Hippocampal formation (tissue), 2 donors: ENCODE data around the gene FIG4.
A peak's percentile ranks its signal among the peaks of the same experiment; 100 is the strongest.
"Not testable (repeated sequence)": the region's sequence is repeated elsewhere in the genome, so short reads cannot be mapped to it uniquely, and the experiment has no call there.

Experiments used
- DNase-seq, 2 donors: peaks; one replicate each; lab custom pipeline; 2025; lab: John Stamatoyannopoulos, UW

The FIG4 gene

GRCh38 chr6:109702791-109703190, 11.7 kb downstream of the FIG4 start:
- no peak for DNase-seq

GRCh38 chr6:109705258-109705657, 14.2 kb downstream of the FIG4 start:
- peak; percentile 70 to 94 for DNase-seq

DNA sequence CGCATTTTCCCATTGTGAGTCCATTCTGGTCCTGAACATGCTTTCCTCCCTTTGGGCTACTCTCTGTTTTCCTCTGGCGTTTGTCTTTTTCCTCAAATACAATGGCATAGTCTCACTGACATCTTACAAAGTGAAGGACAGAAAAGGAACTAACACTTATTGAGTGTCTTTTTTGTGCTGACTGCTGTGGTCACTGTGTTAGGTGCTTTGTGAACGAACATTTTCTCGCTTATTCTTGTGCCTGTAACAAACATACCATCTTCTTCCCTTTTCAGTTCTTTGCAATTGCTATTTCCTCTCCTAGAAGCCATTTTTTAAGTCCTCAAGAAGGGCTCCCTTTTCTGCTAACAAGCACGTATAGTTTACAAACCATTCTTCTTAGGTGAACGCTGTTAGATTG, 15.4 kb downstream of the FIG4 start:
- DNase-seq, result no peak

GRCh38 chr6:109708099-109708498, 17.0 kb downstream of the FIG4 start:
- not testable (repeated sequence) for DNase-seq

DNA sequence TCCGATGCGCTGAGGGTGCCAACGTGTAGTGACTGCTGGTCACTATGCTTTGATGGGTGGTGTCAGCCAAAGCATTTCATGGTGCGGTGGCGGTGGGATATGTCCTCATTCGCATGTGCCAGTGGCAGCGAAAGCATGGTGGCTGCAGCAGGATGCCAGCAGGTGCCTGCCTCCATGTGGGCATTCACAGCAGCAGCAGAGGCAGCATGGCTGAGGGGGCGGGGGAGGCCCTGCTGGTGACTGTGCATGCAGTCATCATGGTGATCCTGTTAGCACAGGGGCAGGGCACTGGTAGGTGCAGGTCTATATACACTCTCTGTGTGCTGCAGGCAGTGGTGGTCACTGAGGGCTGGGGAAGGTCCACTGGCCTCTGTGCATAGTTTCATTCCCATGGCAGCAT, 22.0 kb downstream of the FIG4 start:
- DNase-seq, result no peak

DNA sequence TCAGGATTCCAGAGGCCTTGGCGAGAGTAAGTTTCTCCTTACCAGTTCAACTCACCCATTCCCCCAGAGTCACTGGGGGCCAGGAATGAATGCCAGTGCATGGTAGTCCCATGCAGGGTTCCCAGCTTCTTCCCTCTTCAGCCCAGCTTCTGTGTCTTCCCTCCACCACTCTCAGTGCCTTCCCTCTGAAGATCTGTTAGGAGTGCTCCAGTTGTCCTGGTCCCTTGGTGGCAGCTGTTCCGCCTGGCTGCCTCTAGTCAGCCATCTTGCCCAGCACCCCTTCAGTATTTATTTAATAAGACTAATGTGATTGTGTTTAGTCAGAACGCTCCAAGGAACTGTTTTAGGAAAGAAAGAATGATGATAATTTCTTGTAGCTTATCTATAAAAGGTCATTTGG, 23.1 kb downstream of the FIG4 start:
- DNase-seq, result no peak

GRCh38 chr6:109714611-109715010, 23.5 kb downstream of the FIG4 start:
- no peak for DNase-seq

DNA sequence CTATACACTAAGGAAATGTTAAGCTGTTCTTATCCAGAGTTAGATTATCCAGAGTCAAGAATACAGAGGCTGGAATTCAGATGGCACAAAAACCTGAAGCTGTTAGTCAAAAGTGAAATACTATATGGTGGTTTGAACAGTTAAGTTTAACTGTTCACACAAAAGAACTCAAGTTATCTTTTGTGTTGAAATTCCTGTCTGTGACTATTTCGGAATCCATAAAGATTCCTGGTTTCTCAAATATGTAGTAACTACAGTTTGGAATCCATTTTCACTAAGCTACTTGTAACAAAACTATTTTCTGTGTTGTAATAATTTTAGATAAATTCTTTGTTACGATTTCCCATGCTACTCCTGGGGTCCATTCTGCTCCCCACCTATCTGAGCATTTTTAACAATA, 24.5 kb downstream of the FIG4 start:
- no peak for DNase-seq

DNA sequence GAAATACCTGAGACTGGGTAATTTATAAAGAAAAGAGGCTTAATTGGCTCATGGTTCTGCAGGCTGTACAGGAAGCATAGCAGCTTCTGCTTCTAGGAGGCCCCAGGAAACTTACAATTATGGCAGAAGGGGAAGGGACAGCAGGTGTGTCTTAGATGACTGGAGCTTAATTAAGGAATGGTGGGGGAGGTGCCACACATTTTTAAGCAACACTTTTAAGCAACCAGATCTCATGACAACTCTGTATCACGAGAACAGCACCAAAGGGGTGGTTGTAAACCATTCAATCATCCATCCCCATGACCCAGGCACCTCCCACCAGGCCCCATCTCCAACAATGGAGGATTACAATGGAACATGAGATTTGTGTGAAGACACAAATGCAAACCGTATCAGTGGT, 26.9 kb downstream of the FIG4 start:
- DNase-seq, result no peak

DNA sequence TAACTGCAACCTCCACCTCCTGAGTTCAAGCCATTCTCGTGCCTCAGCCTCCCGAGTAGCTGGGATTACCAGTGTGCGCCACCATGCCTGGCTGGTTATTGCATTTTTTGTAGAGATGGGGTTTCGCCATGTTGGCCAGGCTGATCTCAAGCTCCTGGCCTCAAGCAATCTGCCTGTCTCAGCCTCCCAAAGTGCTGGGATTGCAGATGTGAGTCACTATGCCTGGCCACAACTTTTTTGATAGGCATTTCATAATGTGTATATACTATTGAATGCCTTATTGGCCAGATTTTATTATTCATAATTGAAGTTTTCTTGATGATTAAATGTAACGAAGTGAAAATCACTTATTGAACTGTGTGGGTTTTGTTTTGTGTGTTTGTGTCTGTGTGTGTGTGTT, 27.9 kb downstream of the FIG4 start:
- no peak for DNase-seq

DNA sequence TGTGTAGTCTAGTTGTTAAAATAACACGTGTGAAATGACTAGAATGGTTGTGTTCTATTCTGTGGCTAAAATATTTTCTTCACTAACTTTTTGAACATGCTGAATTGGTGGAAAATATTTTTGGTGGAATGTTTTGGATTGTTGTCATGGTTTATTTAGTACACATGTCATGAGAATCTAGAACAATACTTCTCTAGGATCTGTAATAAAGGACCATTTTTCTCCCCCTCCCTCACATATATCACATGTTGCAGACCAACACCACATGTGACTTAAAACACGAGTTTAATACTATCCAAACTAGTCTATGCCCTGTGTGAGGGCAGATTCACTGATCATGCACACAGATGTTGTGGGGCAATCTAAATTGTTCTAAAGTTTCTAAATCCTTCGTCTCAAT, 29.2 kb downstream of the FIG4 start:
- DNase-seq, result no peak

- no peak for DNase-seq
These were observed 30.9 kb downstream of the FIG4 start for GRCh38 chr6:109722011-109722410.

- no peak for DNase-seq
These were observed 31.6 kb downstream of the FIG4 start for GRCh38 chr6:109722564-109723254.

DNA sequence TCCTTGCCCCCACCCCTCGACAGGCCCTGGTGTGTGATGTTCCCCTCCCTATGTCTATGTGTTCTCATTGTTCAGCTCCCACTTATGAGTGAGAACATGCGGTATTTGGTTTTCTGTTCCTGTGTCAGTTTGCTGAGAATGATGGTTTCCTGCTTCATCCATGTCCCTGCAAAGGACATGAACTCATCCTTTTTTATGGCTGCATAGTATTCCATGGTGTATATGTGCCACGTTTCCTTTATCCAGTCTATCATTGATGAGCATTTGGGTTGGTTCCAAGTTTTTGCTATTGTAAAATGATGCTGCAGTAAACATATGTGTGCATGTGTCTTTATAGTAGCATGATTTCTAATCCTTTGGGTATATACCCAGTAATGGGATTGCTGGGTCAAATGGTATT, 34.2 kb downstream of the FIG4 start:
- not testable (repeated sequence) for DNase-seq

DNA sequence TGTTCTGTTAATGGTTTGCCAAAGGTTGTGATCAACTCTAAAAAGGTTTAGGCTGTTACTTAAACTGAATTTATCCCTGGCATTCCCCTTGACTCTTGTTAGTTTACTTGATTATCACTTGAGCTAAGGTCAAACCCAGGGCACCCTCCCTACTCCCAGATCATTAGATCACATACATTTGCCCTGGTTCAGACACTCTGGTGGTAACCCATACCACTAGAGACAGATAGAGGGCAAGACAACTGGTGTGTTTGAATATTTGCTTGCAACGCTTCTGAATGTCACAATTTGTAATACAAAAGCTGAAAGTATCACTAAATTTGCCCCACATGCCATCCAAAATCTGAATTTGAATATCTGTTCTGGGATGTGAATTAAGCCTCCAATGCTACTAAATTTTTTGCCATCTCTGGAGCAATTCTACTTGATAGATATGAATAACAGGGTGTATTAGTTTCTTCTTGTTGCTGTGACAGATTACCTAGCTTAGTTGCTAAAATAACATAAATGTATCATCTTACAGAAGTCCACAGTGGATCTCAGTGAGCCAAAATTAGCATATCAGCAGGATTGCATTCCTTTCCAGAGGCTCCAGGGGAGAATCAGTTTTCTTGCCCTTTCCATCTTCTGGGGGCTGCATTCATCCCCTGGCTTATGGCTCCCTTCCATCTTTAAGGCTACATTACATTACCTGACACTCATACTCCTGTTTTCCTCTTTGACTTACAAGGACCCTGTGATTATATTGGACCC, 45.4 kb downstream of the FIG4 start:
- DNase-seq, result no peak

DNA sequence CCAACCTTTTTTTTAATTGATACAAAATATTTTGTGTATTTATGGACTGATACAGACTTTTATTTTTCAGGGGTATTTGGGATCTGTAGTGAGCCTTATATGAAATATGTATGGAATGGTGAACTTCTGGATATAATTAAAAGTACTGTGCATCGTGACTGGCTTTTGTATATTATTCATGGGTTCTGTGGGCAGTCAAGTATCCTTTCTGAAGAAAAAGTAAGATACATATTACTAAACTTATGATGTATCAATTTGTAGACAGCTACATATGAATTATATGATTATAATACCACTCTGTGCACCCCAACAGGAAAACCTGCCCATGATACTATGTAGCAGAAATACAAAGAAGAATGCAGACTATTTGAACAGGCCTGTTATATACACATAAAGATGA, 47.2 kb downstream of the FIG4 start:
- no peak for DNase-seq

- no peak for DNase-seq
These were observed 47.6 kb downstream of the FIG4 start for GRCh38 chr6:109738667-109739066.

DNA sequence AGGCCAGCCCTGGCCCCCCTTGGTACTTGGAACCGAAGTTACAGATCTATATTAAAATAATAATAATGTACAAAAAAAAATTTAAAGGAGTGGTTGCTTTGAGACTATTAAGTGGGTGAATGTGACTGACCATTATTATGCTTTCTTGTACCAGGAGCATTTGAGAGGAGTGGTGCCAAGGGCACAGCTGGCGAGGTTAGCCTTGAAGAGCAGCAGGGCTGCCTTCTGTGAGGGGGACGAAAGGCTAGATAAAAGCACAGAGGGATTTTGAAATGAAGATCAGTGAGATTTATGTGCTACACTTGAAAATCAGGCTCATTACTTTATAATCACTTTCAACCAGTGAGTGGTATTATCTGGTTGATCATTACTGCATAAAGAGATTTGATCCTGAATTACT, 48.6 kb downstream of the FIG4 start:
- DNase-seq, result no peak

GRCh38 chr6:109740787-109741186, 49.7 kb downstream of the FIG4 start:
- no peak for DNase-seq

- DNase-seq, result no peak
These were observed 52.6 kb downstream of the FIG4 start for GRCh38 chr6:109743739-109744138.

GRCh38 chr6:109744779-109745178, 53.7 kb downstream of the FIG4 start:
- DNase-seq, result not testable (repeated sequence)

DNA sequence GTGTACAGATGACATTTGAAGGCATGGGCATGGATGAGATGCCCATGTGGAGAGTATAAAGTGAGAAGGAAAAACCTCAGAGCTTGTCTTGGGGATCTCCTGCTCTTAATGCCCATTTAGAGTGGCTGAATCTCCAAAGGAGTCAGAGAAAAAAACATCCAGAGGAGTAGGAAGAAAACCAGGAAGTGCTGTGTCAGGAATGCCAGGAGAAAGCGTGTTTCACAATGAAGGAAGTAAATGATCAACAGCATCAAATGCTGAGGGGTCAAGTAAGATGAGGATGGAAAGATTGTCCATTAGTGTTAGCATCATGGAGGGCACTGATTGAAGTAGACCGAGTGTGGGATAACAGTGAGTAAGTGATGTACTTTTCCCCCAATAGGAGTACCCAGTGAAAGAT, 56.1 kb downstream of the FIG4 start:
- DNase-seq, result no peak

DNA sequence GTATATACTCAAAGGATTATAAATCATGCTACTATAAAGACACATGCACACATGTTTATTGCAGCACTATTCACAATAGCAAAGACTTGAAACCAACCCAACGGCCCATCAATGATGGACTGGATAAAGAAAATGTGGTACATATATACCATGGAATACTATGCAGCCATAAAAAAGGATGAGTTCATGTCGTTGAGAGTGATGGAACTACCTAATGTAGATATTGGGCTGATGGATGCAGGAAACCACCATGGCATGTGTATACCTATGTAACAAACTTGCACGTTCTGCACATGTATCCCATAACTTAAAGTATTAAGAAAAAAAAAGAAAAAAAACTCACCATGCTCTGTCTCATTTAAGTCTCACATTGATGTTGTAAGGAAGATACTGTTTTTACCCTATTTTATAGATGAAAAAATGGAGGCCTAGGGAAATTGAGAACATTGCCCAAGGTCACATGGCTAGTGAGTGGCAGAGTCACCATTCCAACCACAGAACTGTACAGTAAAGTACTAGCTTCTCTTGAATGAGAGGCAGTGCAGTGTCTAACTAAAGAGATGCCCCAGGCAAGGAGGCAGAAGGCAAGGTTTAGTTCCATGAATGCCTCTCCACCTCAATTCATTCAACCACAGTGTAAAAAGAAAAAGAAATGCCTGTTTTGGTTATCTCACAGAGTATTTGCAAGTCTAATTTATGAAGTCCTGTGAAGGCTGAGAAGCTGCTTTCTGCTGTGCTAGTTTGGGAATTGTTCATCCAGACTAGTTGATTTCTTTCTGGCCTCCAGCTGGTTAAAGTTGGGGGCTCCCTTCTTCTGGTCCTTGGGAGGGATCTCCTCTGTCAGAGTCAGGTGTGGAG, 68.2 kb downstream of the FIG4 start:
- DNase-seq, result no peak
